MM.1S (cell line): ENCODE data around the gene GRB10.

Experiments
- EZH2 ChIP-seq: fragments of 300-600 bp; sonication (generic); optimal IDR thresholded peaks from 2 replicates; pipeline ENCODE3; 2017; ENCODE audit warnings: low read depth, mild to moderate bottlenecking, antibody characterized with exemption, low read length, mixed read lengths
- TF ChIP-seq, protein P1 (sequence below): fragments of 300-600 bp; sonication (generic); IDR thresholded peaks from 2 replicates; pipeline ENCODE4 v1.5.1; 2016; ENCODE audit warnings: antibody characterized with exemption, low read length, mixed read lengths

DNA sequence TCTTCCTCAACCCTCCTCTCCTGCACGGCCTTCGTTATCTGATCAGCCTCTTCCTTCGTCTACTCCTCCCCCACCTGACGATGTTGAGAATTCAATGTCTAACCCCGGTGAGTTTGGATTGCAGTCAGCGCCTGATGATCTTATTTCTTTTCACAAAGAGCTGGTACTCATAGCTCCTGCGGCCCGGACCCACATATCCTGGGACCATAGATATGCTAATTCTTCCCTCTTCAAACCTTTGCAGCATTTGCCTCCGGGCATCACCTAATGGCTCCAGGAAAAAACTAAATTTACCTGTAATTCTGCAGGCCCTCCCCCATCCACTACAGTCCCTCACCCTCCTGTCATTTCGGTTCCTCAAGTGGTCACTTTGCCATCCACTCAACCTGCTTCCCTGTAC is 205.1 kb downstream of the GRB10 start:
- TF ChIP-seq, protein P1, sequence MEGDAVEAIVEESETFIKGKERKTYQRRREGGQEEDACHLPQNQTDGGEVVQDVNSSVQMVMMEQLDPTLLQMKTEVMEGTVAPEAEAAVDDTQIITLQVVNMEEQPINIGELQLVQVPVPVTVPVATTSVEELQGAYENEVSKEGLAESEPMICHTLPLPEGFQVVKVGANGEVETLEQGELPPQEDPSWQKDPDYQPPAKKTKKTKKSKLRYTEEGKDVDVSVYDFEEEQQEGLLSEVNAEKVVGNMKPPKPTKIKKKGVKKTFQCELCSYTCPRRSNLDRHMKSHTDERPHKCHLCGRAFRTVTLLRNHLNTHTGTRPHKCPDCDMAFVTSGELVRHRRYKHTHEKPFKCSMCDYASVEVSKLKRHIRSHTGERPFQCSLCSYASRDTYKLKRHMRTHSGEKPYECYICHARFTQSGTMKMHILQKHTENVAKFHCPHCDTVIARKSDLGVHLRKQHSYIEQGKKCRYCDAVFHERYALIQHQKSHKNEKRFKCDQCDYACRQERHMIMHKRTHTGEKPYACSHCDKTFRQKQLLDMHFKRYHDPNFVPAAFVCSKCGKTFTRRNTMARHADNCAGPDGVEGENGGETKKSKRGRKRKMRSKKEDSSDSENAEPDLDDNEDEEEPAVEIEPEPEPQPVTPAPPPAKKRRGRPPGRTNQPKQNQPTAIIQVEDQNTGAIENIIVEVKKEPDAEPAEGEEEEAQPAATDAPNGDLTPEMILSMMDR, result no peak
- TF ChIP-seq EZH2, result no peak
